ENCODE measurements around the gene RTN1. TPM values are rescaled to one million over a fixed set of nuclear protein-coding genes. Genes with fewer than 3 reads are reported as not detected.

RTN1 gene
- total RNA-seq, 1 donor from 2014 or later, result not detected

GRCh38 chr14:59711080-59711479 is 159.5 kb downstream of the RTN1 start:
- DNase-seq (ENCODE audit: extremely low spot score, unreplicated experiment), result no peak
- Mint-ChIP-seq H3K27me3 (ENCODE audit: unreplicated experiment) (peaks cover 11% of the 10 kb centered on the region), H3K4me1 (ENCODE audit: unreplicated experiment) (no peaks in the 10 kb centered on the region), H3K4me3 (ENCODE audit: unreplicated experiment) (no peak overlapping the region), H3K9me3 (ENCODE audit: unreplicated experiment) (no peaks in the 10 kb centered on the region), H3K27ac (ENCODE audit: unreplicated experiment) (no peak overlapping the region), H3K36me3 (ENCODE audit: unreplicated experiment) (no peaks in the 10 kb centered on the region)
- TF ChIP-seq CTCF (IDR thresholded peaks at IDR 0.05), result no peak

GRCh38 chr14:59707778-59708561 is 162.6 kb downstream of the RTN1 start:
- peaks cover 14% of the 10 kb centered on the region for H3K27me3 Mint-ChIP-seq (ENCODE audit: unreplicated experiment)
- H3K27ac Mint-ChIP-seq (ENCODE audit: unreplicated experiment), result no peak overlapping the region
- DNase-seq (ENCODE audit: extremely low spot score, unreplicated experiment), result no peak
- no peak for TF ChIP-seq CTCF (IDR thresholded peaks at IDR 0.05)
- no peak overlapping the region for H3K4me3 Mint-ChIP-seq (ENCODE audit: unreplicated experiment)
- no peaks in the 10 kb centered on the region for H3K36me3 Mint-ChIP-seq (ENCODE audit: unreplicated experiment)
- H3K4me1 Mint-ChIP-seq (ENCODE audit: unreplicated experiment), result no peaks in the 10 kb centered on the region
- H3K9me3 Mint-ChIP-seq (ENCODE audit: unreplicated experiment), result peaks cover 3% of the 10 kb centered on the region

- H3K9me3 Mint-ChIP-seq (ENCODE audit: unreplicated experiment), result peaks cover 7% of the 10 kb centered on the region
- no peaks in the 10 kb centered on the region for H3K36me3 Mint-ChIP-seq (ENCODE audit: unreplicated experiment)
- no peak for TF ChIP-seq CTCF (IDR thresholded peaks at IDR 0.05)
- H3K4me1 Mint-ChIP-seq (ENCODE audit: unreplicated experiment), result no peaks in the 10 kb centered on the region
- no peak overlapping the region for H3K27ac Mint-ChIP-seq (ENCODE audit: unreplicated experiment)
- peaks cover 14% of the 10 kb centered on the region for H3K27me3 Mint-ChIP-seq (ENCODE audit: unreplicated experiment)
- no peak overlapping the region for H3K4me3 Mint-ChIP-seq (ENCODE audit: unreplicated experiment)
- no peak for DNase-seq (ENCODE audit: extremely low spot score, unreplicated experiment)
Measured at GRCh38 chr14:59705866-59706265, 164.7 kb downstream of the RTN1 start.

- DNase-seq (ENCODE audit: extremely low spot score, unreplicated experiment), result no peak
- H3K27ac Mint-ChIP-seq (ENCODE audit: unreplicated experiment), result no peak overlapping the region
- peaks cover 7% of the 10 kb centered on the region for H3K9me3 Mint-ChIP-seq (ENCODE audit: unreplicated experiment)
- H3K36me3 Mint-ChIP-seq (ENCODE audit: unreplicated experiment), result no peaks in the 10 kb centered on the region
- TF ChIP-seq CTCF (IDR thresholded peaks at IDR 0.05), result no peak
- H3K27me3 Mint-ChIP-seq (ENCODE audit: unreplicated experiment), result peaks cover 14% of the 10 kb centered on the region
- H3K4me1 Mint-ChIP-seq (ENCODE audit: unreplicated experiment), result no peaks in the 10 kb centered on the region
- H3K4me3 Mint-ChIP-seq (ENCODE audit: unreplicated experiment), result no peak overlapping the region
Measured at GRCh38 chr14:59705245-59705644, 165.3 kb downstream of the RTN1 start.

GRCh38 chr14:59704054-59704645 is 166.4 kb downstream of the RTN1 start:
- Mint-ChIP-seq H3K9me3 (ENCODE audit: unreplicated experiment) (peaks cover 7% of the 10 kb centered on the region), H3K4me3 (ENCODE audit: unreplicated experiment) (no peak overlapping the region), H3K27me3 (ENCODE audit: unreplicated experiment) (peaks cover 18% of the 10 kb centered on the region), H3K27ac (ENCODE audit: unreplicated experiment) (no peak overlapping the region), H3K4me1 (ENCODE audit: unreplicated experiment) (no peaks in the 10 kb centered on the region), H3K36me3 (ENCODE audit: unreplicated experiment) (no peaks in the 10 kb centered on the region)
- no peak for TF ChIP-seq CTCF (IDR thresholded peaks at IDR 0.05)
- DNase-seq (ENCODE audit: extremely low spot score, unreplicated experiment), result no peak

Data from osteocyte (in vitro differentiated cells).